Tibial nerve (tissue), 4 donors: ENCODE data around the gene C18orf63. TPM values are rescaled to one million over a fixed set of nuclear protein-coding genes. Genes with fewer than 3 reads are reported as not detected.

Source experiments
- DNase-seq, 2 donors: peaks; one replicate each; pipeline ENCODE4 v3.0.0-alpha.2; 2019; ENCODE audit warnings: low spot score in 2 of 2
- H3K27ac ChIP-seq, 4 donors: fragments of 200-600 bp; sonication (generic) in 3 of 4; one replicate each; pipeline ENCODE4 v1.5.1; 2017 to 2019; ENCODE audit warnings: mild to moderate bottlenecking in 1 of 4
- H3K27me3 ChIP-seq, 2 donors: fragments of 200-600 bp; sonication (generic) in 1 of 2; one replicate each; pipeline versions ENCODE4 v1.5.1 to v1.6.0; 2017 to 2019
- H3K36me3 ChIP-seq, 3 donors: fragments of 200-600 bp; sonication (generic); one replicate each; pipeline ENCODE4 v1.5.1; 2018 to 2019
- H3K4me1 ChIP-seq, 4 donors: fragments of 200-600 bp; sonication (generic) in 3 of 4; one replicate each; pipeline ENCODE4 v1.5.1; 2017 to 2019
- H3K4me3 ChIP-seq, 4 donors: fragments of 200-600 bp; sonication (generic) in 3 of 4; one replicate each; pipeline ENCODE4 v1.5.1; 2017 to 2019; ENCODE audit warnings: mild to moderate bottlenecking in 1 of 4, moderate library complexity in 1 of 4
- H3K9me3 ChIP-seq, 4 donors: fragments of 200-600 bp; sonication (generic) in 3 of 4; one replicate each; pipeline ENCODE4 v1.5.1; 2017 to 2019
- EP300 ChIP-seq, 2 donors: sonication (generic); formaldehyde crosslinking; IDR thresholded peaks; one replicate each; pipeline ENCODE4 v1.6.1; 2017; ENCODE audit warnings: antibody characterized with exemption in 2 of 2, mild to moderate bottlenecking in 1 of 2
- POLR2A ChIP-seq, 2 donors: fragments of 450-650 bp; IDR thresholded peaks; one replicate each; pipeline ENCODE4 v1.6.1; 2017; ENCODE audit warnings: antibody characterized with exemption in 2 of 2, mild to moderate bottlenecking in 2 of 2, moderate library complexity in 2 of 2
- WGBS, 2 donors: methylation state at CpG; one replicate each; pipeline ENCODE4 v1.1.5; 2018; 5-methylcytosine and 5-hydroxymethylcytosine counted together
- total RNA-seq, 4 donors: library from RNA; depleted of rRNA; stranded (reverse); fragments of >200 nt; gene quantifications; one replicate each; pipeline ENCODE4 v1.1.0, GENCODE V29; 2016
- TF ChIP-seq, protein P1 (sequence below), 5 experiments: fragments of 200-600 bp in 3 of 5; fragments of 450-650 bp in 2 of 5; sonication (generic) in 3 of 5; IDR thresholded peaks; one replicate each; pipeline ENCODE4 v1.5.1; 2016 to 2019; ENCODE audit warnings: antibody characterized with exemption in 5 of 5, mild to moderate bottlenecking in 3 of 5, moderate library complexity in 2 of 5

The C18orf63 gene
- total RNA-seq, 4 donors from 2014 or later = not detected

DNA sequence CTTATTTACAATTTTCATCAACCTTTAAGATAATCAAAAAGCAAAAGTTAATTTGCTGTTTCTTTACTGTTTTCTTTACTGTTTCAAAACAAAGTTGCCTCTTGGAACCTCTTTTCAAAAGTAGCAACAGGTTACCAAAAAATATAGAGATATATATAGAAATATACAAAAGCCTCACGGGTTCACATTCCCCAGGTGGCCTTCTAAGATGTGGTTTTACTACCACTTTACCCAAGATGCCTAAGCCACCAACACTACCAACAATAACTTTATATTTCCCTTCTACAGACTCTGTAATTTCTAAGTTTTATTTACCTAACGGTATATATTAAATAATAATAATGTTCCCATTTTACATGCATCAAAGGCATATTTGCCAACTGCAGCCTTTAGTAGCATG, 28.8 kb upstream of the C18orf63 start:
- Histone ChIP-seq H3K9me3 (no peaks in the 10 kb centered on the region), H3K4me3 (no peak overlapping the region), H3K4me1 (peaks cover 0 to 92% (median 50%) of the 10 kb centered on the region in 4 donors), H3K27me3 (no peaks in the 10 kb centered on the region), H3K36me3 (no peaks in the 10 kb centered on the region), H3K27ac (peak overlapping the region in 1 of 4 donors; percentile 22)
- TF ChIP-seq, protein P1, sequence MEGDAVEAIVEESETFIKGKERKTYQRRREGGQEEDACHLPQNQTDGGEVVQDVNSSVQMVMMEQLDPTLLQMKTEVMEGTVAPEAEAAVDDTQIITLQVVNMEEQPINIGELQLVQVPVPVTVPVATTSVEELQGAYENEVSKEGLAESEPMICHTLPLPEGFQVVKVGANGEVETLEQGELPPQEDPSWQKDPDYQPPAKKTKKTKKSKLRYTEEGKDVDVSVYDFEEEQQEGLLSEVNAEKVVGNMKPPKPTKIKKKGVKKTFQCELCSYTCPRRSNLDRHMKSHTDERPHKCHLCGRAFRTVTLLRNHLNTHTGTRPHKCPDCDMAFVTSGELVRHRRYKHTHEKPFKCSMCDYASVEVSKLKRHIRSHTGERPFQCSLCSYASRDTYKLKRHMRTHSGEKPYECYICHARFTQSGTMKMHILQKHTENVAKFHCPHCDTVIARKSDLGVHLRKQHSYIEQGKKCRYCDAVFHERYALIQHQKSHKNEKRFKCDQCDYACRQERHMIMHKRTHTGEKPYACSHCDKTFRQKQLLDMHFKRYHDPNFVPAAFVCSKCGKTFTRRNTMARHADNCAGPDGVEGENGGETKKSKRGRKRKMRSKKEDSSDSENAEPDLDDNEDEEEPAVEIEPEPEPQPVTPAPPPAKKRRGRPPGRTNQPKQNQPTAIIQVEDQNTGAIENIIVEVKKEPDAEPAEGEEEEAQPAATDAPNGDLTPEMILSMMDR (IDR thresholded peaks at IDR 0.05) = no peak
- no peak for TF ChIP-seq EP300 (IDR thresholded peaks at IDR 0.05)
- TF ChIP-seq POLR2A (IDR thresholded peaks at IDR 0.05) = no peak
- 90 to 97% methylated on average over 2 of the region's 2 CpGs for WGBS, 2 donors
- DNase-seq = no peak

DNA sequence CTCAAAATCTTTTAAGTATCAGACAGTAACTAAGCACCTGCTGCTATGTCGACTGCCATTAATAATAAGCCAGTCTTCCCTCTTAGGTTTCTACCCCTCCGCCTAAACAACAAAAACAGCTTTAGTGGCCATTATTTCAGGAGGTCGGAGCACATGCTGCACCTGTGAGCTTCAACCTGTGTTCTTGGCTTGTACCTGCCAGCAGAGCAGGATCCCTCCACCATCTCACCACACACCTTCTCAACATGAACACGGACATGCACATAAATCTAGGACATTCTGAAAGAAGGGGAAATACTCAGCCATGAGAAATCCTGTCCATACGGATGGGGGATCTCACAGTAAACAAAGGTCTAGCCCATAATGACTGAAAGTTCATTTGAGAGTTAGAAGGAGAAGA, 27.6 kb upstream of the C18orf63 start:
- Histone ChIP-seq H3K9me3 (no peaks in the 10 kb centered on the region), H3K27ac (peak overlapping the region; percentile 8 to 87 (median 55)), H3K27me3 (no peaks in the 10 kb centered on the region), H3K36me3 (no peaks in the 10 kb centered on the region), H3K4me3 (peak overlapping the region in 2 of 4 donors; percentile 21 to 31), H3K4me1 (peaks cover 0 to 85% (median 42%) of the 10 kb centered on the region in 4 donors)
- DNase-seq = no peak
- TF ChIP-seq POLR2A (IDR thresholded peaks at IDR 0.05) (no peak), EP300 (IDR thresholded peaks at IDR 0.05) (no peak)
- TF ChIP-seq, protein P1 (IDR thresholded peaks at IDR 0.05) = no peak
- 72 to 77% methylated on average over 5 of the region's 5 CpGs for WGBS, 2 donors

DNA sequence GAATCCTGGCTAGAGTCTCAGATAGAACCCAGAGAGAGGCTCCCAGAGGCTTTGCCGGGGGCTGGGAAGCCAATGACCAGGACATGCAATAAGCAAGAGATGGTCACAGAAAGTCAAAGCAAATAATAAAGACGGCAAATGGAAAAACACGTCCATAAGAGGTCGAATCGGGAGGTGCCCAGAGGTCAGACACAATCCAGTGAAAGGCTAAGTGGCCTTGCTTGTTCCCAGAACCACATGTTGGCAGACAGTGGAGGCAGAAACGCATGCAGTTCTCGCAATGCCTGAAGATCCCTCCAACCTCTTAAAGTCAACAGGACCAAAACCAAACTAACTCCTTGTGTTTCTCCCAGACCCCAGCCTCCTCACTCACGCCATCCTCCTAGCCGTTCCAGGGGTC, 26.9 kb upstream of the C18orf63 start:
- TF ChIP-seq, protein P1 (IDR thresholded peaks at IDR 0.05) = no peak
- no peak for TF ChIP-seq POLR2A (IDR thresholded peaks at IDR 0.05)
- TF ChIP-seq EP300 (IDR thresholded peaks at IDR 0.05) = peak in 1 of 2 donors; percentile 29
- Histone ChIP-seq H3K36me3 (no peaks in the 10 kb centered on the region), H3K4me1 (peaks cover 0 to 78% (median 36%) of the 10 kb centered on the region in 4 donors), H3K9me3 (no peaks in the 10 kb centered on the region), H3K27me3 (no peaks in the 10 kb centered on the region), H3K27ac (peak overlapping the region; percentile 8 to 87 (median 55)), H3K4me3 (peak overlapping the region in 3 of 4 donors; percentile 0 to 31 (median 21))
- peak in 1 of 2 donors; percentile 40 for DNase-seq
- 54 to 55% methylated on average over 9 of the region's 9 CpGs for WGBS, 2 donors

DNA sequence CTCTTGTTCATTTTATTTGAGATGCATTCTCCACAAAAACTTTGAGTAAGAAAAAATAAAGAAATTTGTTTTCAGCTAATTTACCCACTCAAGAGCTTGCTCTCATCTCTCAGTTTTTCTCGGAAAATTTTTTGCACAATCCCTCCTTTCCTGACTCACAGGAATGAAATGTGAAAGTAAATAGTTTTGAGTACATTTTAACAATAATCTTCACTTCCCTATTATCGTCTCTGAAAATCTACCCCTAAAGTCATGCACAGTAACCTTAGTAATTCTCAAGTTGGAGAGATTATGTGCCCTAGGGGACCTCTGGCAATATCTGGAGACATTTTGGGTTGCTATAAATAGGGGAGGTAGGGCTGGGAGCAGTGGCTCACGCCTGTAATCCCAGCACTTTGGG, 26.5 kb upstream of the C18orf63 start:
- no peaks in the 10 kb centered on the region for H3K27me3 ChIP-seq
- 33 to 35% methylated on average over 3 of the region's 3 CpGs for WGBS, 2 donors
- H3K9me3 ChIP-seq = no peaks in the 10 kb centered on the region
- no peaks in the 10 kb centered on the region for H3K36me3 ChIP-seq
- peaks cover 0 to 74% (median 34%) of the 10 kb centered on the region in 4 donors for H3K4me1 ChIP-seq
- no peak for DNase-seq
- peak overlapping the region; percentile 8 to 87 (median 55) for H3K27ac ChIP-seq
- TF ChIP-seq POLR2A (IDR thresholded peaks at IDR 0.05) (no peak), EP300 (IDR thresholded peaks at IDR 0.05) (no peak)
- TF ChIP-seq, protein P1 (IDR thresholded peaks at IDR 0.05) = no peak
- H3K4me3 ChIP-seq = peak overlapping the region in 2 of 4 donors; percentile 0 to 31

DNA sequence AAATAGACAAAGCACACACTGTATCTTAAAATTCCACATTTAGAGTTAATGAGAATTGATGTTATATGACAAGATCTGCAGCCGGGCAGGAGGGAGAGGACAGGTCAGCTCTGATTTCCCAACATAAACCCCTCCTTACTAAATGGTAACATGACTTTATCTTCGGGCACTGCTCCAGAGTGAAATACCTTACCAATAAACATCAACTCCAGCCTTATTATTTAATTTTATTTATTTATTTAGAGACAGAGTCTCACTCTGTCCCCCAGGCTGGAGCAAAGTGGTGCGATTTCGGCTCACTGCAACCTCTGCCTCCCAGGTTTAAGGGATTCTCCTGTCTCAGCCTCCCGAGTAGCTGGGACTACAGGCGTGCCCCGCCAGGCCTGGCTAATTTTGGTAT, 25.6 kb upstream of the C18orf63 start:
- 91 to 92% methylated on average over 7 of the region's 7 CpGs for WGBS, 2 donors
- no peak for TF ChIP-seq POLR2A (IDR thresholded peaks at IDR 0.05)
- no peak for TF ChIP-seq EP300 (IDR thresholded peaks at IDR 0.05)
- TF ChIP-seq, protein P1 (IDR thresholded peaks at IDR 0.05) = no peak
- DNase-seq = no peak
- Histone ChIP-seq H3K4me1 (peaks cover 0 to 65% (median 26%) of the 10 kb centered on the region in 4 donors), H3K36me3 (no peaks in the 10 kb centered on the region), H3K4me3 (peak overlapping the region in 3 of 4 donors; percentile 87 to 100 (median 99)), H3K27me3 (no peaks in the 10 kb centered on the region), H3K9me3 (no peaks in the 10 kb centered on the region), H3K27ac (peak overlapping the region; percentile 28 to 87 (median 62))
